Gastrocnemius medialis (tissue), 4 donors: ENCODE results near the gene ATE1.

Experiments used
- POLR2A ChIP-seq, 2 donors: fragments of 450-650 bp; IDR thresholded peaks; one replicate each; pipeline ENCODE4 v1.6.1; 2017; ENCODE audit warnings: antibody characterized with exemption in 2 of 2, mild to moderate bottlenecking in 2 of 2, moderate library complexity in 2 of 2
- TF ChIP-seq, protein P1 (sequence below), 5 experiments: fragments of 450-650 bp in 3 of 5; fragments of 200-600 bp in 2 of 5; sonication (generic) in 2 of 5; IDR thresholded peaks in 4 of 5; conservative IDR thresholded peaks in 1 of 5; 1 replicate in 4 of 5; 2 replicates in 1 of 5; pipeline ENCODE4 v1.5.1; 2016 to 2019; ENCODE audit warnings: antibody characterized with exemption in 5 of 5, mild to moderate bottlenecking in 3 of 5, moderate library complexity in 3 of 5

DNA sequence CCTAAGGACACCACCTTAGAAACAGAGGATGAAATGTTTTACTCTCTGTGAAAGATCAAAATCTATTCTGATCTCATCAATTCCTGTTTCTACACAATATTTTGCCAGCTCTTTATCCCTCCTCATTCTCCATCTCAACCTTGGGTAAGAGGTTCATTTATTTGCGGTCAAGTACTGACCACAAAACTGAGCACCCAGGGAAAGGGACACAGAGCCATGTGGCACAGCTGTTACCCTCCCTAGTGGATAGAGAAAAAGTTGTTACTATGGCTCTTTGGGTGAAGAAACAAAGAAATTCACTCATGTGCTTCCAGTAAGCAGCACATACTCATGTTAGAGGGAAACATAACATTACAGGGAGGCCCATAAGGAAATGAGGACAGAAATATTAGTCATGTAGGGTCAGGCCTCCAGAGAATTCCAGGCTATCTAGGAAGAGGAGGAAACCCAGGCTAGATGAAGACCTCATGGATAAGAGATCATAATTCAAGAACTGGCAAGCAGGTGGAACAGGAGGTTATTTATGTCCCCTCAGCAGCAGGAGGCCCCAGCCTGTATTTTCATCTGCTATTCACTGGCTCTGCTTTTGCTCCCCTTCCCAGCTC lies 114.5 kb downstream of the ATE1 start:
- TF ChIP-seq POLR2A (IDR thresholded peaks at IDR 0.05) = no peak
- TF ChIP-seq, protein P1, sequence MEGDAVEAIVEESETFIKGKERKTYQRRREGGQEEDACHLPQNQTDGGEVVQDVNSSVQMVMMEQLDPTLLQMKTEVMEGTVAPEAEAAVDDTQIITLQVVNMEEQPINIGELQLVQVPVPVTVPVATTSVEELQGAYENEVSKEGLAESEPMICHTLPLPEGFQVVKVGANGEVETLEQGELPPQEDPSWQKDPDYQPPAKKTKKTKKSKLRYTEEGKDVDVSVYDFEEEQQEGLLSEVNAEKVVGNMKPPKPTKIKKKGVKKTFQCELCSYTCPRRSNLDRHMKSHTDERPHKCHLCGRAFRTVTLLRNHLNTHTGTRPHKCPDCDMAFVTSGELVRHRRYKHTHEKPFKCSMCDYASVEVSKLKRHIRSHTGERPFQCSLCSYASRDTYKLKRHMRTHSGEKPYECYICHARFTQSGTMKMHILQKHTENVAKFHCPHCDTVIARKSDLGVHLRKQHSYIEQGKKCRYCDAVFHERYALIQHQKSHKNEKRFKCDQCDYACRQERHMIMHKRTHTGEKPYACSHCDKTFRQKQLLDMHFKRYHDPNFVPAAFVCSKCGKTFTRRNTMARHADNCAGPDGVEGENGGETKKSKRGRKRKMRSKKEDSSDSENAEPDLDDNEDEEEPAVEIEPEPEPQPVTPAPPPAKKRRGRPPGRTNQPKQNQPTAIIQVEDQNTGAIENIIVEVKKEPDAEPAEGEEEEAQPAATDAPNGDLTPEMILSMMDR (IDR thresholded peaks at IDR 0.05 in 4 of 5, conservative IDR thresholded peaks at IDR 0.05 in 1 of 5) = no peak
